K562 (cell line): ENCODE data around the gene UBE2B. TPM values are rescaled to one million over a fixed set of nuclear protein-coding genes. Genes with fewer than 3 reads are reported as not detected.

ENCODE experiments used
- BRD4 ChIP-seq: fragments of 200-600 bp; sonication (generic); IDR thresholded peaks from 2 replicates; pipeline ENCODE4 v1.6.1; 2017; ENCODE audit warnings: inconsistent platforms
- CBX2 ChIP-seq: fragments of 200-600 bp; sonication (generic); IDR thresholded peaks from one replicate; pipeline ENCODE4 v1.6.1; 2012; ENCODE audit warnings: mild to moderate bottlenecking, low read length, inconsistent platforms; ENCODE audit not compliant: insufficient read depth, poor library complexity, severe bottlenecking
- CC2D1A ChIP-seq: fragments of 450-650 bp; IDR thresholded peaks from 2 replicates; pipeline ENCODE4 v1.6.1; 2017; ENCODE audit warnings: mild to moderate bottlenecking
- DACH1 ChIP-seq: fragments of 450-650 bp; IDR thresholded peaks from 2 replicates; pipeline ENCODE4 v1.6.1; 2018; ENCODE audit not compliant: partially characterized antibody
- E2F5 ChIP-seq: sonication (generic); formaldehyde crosslinking; IDR thresholded peaks from 2 replicates; pipeline ENCODE4 v1.8.0; 2022; ENCODE audit warnings: mild to moderate bottlenecking, missing genetic modification reagents
- ESRRA ChIP-seq: fragments of 450-650 bp; IDR thresholded peaks from 2 replicates; pipeline ENCODE4 v1.6.1; 2014; ENCODE audit warnings: low read depth, mild to moderate bottlenecking, moderate library complexity, borderline replicate concordance
- IRF9 ChIP-seq: fragments of 450-650 bp; IDR thresholded peaks from 2 replicates; pipeline ENCODE4 v1.6.1; 2016; ENCODE audit warnings: missing biosample characterization, missing genetic modification characterization
- MECOM ChIP-seq: fragments of 250-450 bp; sonication (Bioruptor Pico); IDR thresholded peaks from 2 replicates; pipeline ENCODE4 v1.8.0; 2022; ENCODE audit warnings: inconsistent platforms
- MTA2 ChIP-seq: fragments of 450-650 bp; IDR thresholded peaks from 2 replicates; pipeline ENCODE4 v1.6.1; 2016; ENCODE audit warnings: low read depth
- NFE2 ChIP-seq: IDR thresholded peaks from 2 replicates; pipeline ENCODE4 v1.6.1; 2014; ENCODE audit warnings: antibody characterized with exemption, low read depth
- POLR2A ChIP-seq: fragments of 450-650 bp; conservative IDR thresholded peaks from 2 replicates; pipeline ENCODE4 v1.6.1; 2016
- PRPF4 ChIP-seq: fragments of 200-400 bp; formaldehyde crosslinking; IDR thresholded peaks from one replicate; pipeline ENCODE4 v1.6.1; 2017; ENCODE audit warnings: low read length, low read depth, mild to moderate bottlenecking; ENCODE audit not compliant: insufficient read depth, poor library complexity, severe bottlenecking
- SMARCA5 ChIP-seq: fragments of 450-650 bp; IDR thresholded peaks from 2 replicates; pipeline ENCODE4 v1.6.1; 2016
- TCF7 ChIP-seq: sonication (generic); IDR thresholded peaks from 2 replicates; pipeline ENCODE4 v1.6.1; 2016; ENCODE audit warnings: antibody characterized with exemption, borderline replicate concordance
- ZBTB49 ChIP-seq: sonication (generic); formaldehyde crosslinking; IDR thresholded peaks from 2 replicates; pipeline ENCODE4 v1.8.0; 2022; ENCODE audit warnings: missing genetic modification reagents, mild to moderate bottlenecking, borderline replicate concordance
- ZFP1 ChIP-seq: fragments of 450-650 bp; formaldehyde crosslinking; IDR thresholded peaks from 2 replicates; pipeline ENCODE4 v1.4.0; 2020; ENCODE audit warnings: mild to moderate bottlenecking, mixed read lengths
- ZNF197 ChIP-seq: fragments of 200-800 bp; sonication (Bioruptor generic); IDR thresholded peaks from 2 replicates; pipeline ENCODE4 v1.6.1; 2016; ENCODE audit warnings: low read depth, missing genetic modification characterization, missing compliant biosample characterization
- ZNF253 ChIP-seq: fragments of 250-450 bp; sonication (Bioruptor Pico); conservative IDR thresholded peaks from 2 replicates; pipeline ENCODE4 v1.6.1; 2021; ENCODE audit warnings: mild to moderate bottlenecking
- ZNF592 ChIP-seq: fragments of 450-650 bp; IDR thresholded peaks from 2 replicates; pipeline ENCODE4 v1.6.1; 2017; ENCODE audit warnings: antibody characterized with exemption, mild to moderate bottlenecking
- ZNF778 ChIP-seq: fragments of 450-650 bp; formaldehyde crosslinking; IDR thresholded peaks from 2 replicates; pipeline ENCODE4 v1.4.0; 2020; ENCODE audit warnings: mild to moderate bottlenecking, moderate library complexity
- polyA plus RNA-seq, 8 experiments: library from polyadenylated mRNA; depleted of rRNA in 4 of 8; stranded (reverse) in 5 of 8; unstranded in 3 of 8; fragments of >200 nt; fragmentation: Nextera tagmentation in 2 of 8; fragmentation: Illumina TruSeq in 1 of 8; extraction: Ambion mirVana in 2 of 8; extraction: Trizol in 1 of 8; gene quantifications; 2 replicates each; pipeline versions ENCODE4 v1.2.1 to v1.2.3, GENCODE V29; 2011 to 2014; ENCODE audit warnings: inconsistent platforms in 1 of 8, missing spikeins in 1 of 8
- total RNA-seq, 7 experiments: library from RNA; depleted of rRNA in 6 of 7; stranded (reverse); fragments of >200 nt in 6 of 7; fragmentation: Illumina TruSeq in 2 of 7; extraction: Trizol in 2 of 7; gene quantifications; 2 replicates each; pipeline versions ENCODE4 v1.2.1 to v1.2.3, GENCODE V29; 2011 to 2021; ENCODE audit warnings: low replicate concordance in 1 of 7

UBE2B gene
- total and polyA plus RNA-seq, 9 of the 15 experiments (the other 6 are each of a cell fraction or from before 2014, with no cell fraction given): 13.1 to 198 (median 75.5) TPM

- TF ChIP-seq E2F5 (CRISPR knock-in tag): no peak
- peak; percentile 31; the same call in 1 of the 2 replicates for TF ChIP-seq TCF7
- TF ChIP-seq MTA2: no peak
- peak; percentile 65 for TF ChIP-seq POLR2A
- 0 out of 2 replicates have a peak, but pooled peaks have one; percentile 28 for TF ChIP-seq MECOM (CRISPR knock-in tag)
- TF ChIP-seq SMARCA5: no peak
- TF ChIP-seq DACH1: peak; percentile 34
- no peak for TF ChIP-seq CC2D1A
- 0 out of 2 replicates have a peak, but pooled peaks have one; percentile 61 for TF ChIP-seq ZNF197 (CRISPR knock-in tag)
- TF ChIP-seq ZFP1 (CRISPR knock-in tag): no peak
- TF ChIP-seq ZNF253 (CRISPR knock-in tag): no peak
- TF ChIP-seq NFE2: peak; percentile 5; the same call in 1 of the 2 replicates
- TF ChIP-seq ZBTB49: peak; percentile 19; the same call in 1 of the 2 replicates
- no peak for TF ChIP-seq PRPF4
- peak; percentile 43; the same call in 1 of the 2 replicates for TF ChIP-seq IRF9 (tag)
- no peak for TF ChIP-seq ZNF778 (CRISPR knock-in tag)
- no peak for TF ChIP-seq ZNF592
- TF ChIP-seq BRD4: peak; percentile 55; the same call in 1 of the 2 replicates
- no peak for TF ChIP-seq CBX2
- TF ChIP-seq ESRRA: 0 out of 2 replicates have a peak, but pooled peaks have one; percentile 34
Observed at GRCh38 chr5:134370871-134371833, at the start of gene UBE2B (continued).
